Left lobe of liver (tissue), 2 donors: Measurements from ENCODE around the gene JMJD4. TPM values are rescaled to one million over a fixed set of nuclear protein-coding genes. Genes with fewer than 3 reads are reported as not detected.
"Not testable (repeated sequence)": the region's sequence is repeated elsewhere in the genome, so short reads cannot be mapped to it uniquely, and the experiment has no call there.

Experiments
- ATAC-seq: fragments of 200-7000 bp; cut with Tn5 transposase; one replicate; pipeline ENCODE4 v1.9.1; 2020; ENCODE audit warnings: mild to moderate bottlenecking, moderate library complexity
- DNase-seq: peaks from one replicate; pipeline ENCODE4 v3.0.0-alpha.2; 2020; ENCODE audit warnings: low spot score
- total RNA-seq: library from RNA; stranded (reverse); gene quantifications from one replicate; pipeline ENCODE4 v1.2.1, GENCODE V29; 2021
- donor health status: DM: no; HTN: no; CAD: no; lungs with moderate emphysema.
- donor health status: DM: no; HTN: yes; CAD: no.

JMJD4 gene
- total RNA-seq, 1 donor from 2014 or later, result 10.3 TPM

- DNase-seq (no peak), ATAC-seq (no peak)
These were observed 1.2 kb downstream of the JMJD4 start for GRCh38 chr1:227733751-227734545.

GRCh38 chr1:227733309-227733705, 1.8 kb downstream of the JMJD4 start:
- DNase-seq (no peak), ATAC-seq (no peak)

- DNase-seq, result no peak
- ATAC-seq, result no peak
These were observed 2.4 kb downstream of the JMJD4 start for GRCh38 chr1:227732586-227733308.

- DNase-seq (no peak), ATAC-seq (no peak)
These were observed 3.2 kb downstream of the JMJD4 start for GRCh38 chr1:227731696-227732585.

GRCh38 chr1:227731241-227731677, 3.8 kb downstream of the JMJD4 start:
- ATAC-seq (peak; percentile 21), DNase-seq (peak; percentile 92)

- peak; percentile 17 for ATAC-seq
- DNase-seq, result peak; percentile 84
These were observed 4.4 kb downstream of the JMJD4 start for GRCh38 chr1:227730630-227731151.

GRCh38 chr1:227729881-227730629, 5.0 kb downstream of the JMJD4 start:
- peak; percentile 50 for DNase-seq
- no peak for ATAC-seq

GRCh38 chr1:227729144-227729880, 5.8 kb downstream of the JMJD4 start:
- DNase-seq (peak; percentile 56), ATAC-seq (no peak)

GRCh38 chr1:227728892-227729143, 6.3 kb downstream of the JMJD4 start:
- no peak for DNase-seq
- ATAC-seq, result peak; percentile 0

- peak; percentile 73 for ATAC-seq
- peak; percentile 94 for DNase-seq
These were observed 6.8 kb downstream of the JMJD4 start for GRCh38 chr1:227728059-227728891.

- ATAC-seq, result no peak
These were observed 8.0 kb downstream of the JMJD4 start for GRCh38 chr1:227726924-227727599.

GRCh38 chr1:227726318-227726717, 8.8 kb downstream of the JMJD4 start:
- DNase-seq (no peak), ATAC-seq (no peak)

More at GRCh38 chr1:227726924-227727599, 8.0 kb downstream of the JMJD4 start:
- DNase-seq, result no peak

- DNase-seq (no peak), ATAC-seq (no peak)
These were observed 10.1 kb downstream of the JMJD4 start for GRCh38 chr1:227725046-227725445.

- ATAC-seq, result no peak
- no peak for DNase-seq
These were observed 11.6 kb downstream of the JMJD4 start for GRCh38 chr1:227723474-227723873.

GRCh38 chr1:227718932-227719331, 16.2 kb downstream of the JMJD4 start:
- DNase-seq (no peak), ATAC-seq (no peak)

- ATAC-seq, result no peak
- no peak for DNase-seq
These were observed 22.5 kb downstream of the JMJD4 start for GRCh38 chr1:227712648-227713047.

GRCh38 chr1:227710474-227710873, 24.6 kb downstream of the JMJD4 start:
- not testable (repeated sequence) for DNase-seq, ATAC-seq

GRCh38 chr1:227709451-227709850, 25.7 kb downstream of the JMJD4 start:
- no peak for DNase-seq

More at GRCh38 chr1:227709451-227709850, 25.7 kb downstream of the JMJD4 start:
- ATAC-seq, result no peak
